Suppressor macrophage treated with lipopolysaccharide for 4 hours (primary cell): ENCODE results near the gene RAF1.
A peak's percentile ranks its signal among the peaks of the same experiment; 100 is the strongest.

Experiments used
- DNase-seq: peaks from one replicate; pipeline ENCODE4 v3.0.0-alpha.2; 2020

The RAF1 gene

DNA sequence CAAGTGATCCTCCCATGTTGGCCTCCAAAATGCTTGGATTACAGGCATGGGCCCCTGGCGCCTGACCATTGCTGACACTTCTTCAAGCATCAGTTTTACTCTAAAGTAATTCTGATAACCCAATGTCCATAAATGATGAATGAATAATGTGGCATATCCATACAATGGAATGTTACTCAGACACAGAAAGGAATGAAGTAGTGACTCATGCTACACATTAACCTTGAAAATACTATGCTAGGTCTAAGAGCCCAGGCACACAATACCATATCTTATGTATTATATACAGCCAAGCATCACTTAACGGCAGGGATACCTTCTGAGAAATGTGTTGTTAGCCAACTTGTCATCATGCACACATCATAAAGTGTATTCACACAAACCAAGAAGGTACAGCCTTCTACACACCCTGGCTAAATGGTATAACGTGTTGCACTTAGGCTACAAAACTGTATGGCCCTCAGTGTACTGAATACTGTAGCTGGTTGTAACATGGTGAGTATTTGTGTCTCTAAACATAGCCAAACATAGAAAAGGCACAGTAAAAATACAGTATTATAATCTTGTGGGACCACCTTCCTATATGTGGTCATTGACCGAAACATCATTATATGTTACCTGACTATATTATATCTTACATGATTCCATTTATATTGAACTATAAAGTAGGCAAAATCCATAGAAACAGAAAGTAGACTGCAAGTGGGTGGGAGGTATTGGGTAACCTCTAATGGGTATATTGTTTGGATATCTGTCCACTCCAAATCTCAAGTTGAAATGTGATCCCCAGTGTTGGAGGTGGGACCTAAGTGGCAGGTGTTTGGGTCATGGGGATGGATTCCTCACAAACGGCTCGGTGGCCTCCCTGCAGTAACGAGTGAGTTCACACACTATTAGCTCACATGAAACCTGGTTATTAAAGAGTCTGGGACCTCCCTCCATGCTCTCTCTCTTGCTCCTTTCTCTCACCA, 75.6 kb downstream of the RAF1 start:
- DNase-seq, result no peak

DNA sequence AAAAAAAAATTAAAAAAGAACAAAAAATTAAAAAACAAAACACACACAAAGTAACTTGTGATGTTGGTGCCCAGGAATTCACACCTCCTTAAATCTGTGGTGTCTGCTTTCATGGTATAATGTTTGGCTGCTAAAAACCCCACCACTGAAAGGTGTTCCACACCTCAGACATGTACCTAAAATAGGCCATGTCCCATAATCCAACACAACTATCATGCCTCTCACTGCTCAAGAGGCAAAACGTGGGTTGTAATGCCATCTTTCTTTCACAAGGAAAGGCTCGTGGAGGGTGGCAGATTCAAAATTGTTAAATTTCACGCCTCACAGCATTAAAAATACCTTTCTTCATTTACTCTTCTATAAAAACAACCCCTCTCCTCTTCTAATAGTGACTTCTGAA, 77.5 kb downstream of the RAF1 start:
- DNase-seq, result no peak

DNA sequence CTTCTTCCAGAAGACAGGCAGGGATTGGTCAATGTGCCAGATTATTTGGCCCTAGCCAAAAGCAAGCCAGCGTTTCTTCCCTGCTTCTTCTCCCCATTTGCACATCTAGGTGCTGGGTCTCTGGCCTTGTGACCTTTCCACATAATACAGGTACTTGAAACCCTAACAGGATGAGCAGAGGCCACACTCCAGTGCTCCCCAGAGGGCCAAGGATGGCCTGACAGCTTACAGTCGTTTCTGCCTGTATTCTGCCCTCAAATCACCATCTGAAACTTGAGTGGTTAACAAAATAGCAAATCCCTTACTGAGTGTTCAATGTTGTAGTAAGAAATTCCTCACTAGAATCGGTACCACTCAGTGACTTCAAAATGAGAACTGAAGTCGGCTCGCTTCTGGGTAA, 77.9 kb downstream of the RAF1 start:
- no peak for DNase-seq

DNA sequence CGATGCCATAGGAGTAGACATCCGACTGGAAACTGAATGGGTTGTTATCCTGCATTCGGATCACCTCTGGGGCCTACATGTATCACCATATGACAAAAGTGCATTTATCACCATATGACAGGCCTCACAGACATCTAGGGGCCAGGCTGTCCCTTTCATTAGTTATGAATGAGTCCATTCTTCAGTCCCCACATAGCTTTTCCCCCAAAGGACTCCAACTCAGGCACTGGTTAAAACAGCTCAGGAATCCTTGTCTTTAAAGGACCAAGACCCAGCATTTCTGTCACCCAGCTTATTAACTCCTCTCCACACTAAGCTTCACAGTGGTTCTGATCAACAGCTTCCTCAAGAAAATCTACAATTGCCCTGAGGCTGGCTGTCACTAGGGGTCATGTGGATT, 78.7 kb downstream of the RAF1 start:
- DNase-seq, result no peak

DNA sequence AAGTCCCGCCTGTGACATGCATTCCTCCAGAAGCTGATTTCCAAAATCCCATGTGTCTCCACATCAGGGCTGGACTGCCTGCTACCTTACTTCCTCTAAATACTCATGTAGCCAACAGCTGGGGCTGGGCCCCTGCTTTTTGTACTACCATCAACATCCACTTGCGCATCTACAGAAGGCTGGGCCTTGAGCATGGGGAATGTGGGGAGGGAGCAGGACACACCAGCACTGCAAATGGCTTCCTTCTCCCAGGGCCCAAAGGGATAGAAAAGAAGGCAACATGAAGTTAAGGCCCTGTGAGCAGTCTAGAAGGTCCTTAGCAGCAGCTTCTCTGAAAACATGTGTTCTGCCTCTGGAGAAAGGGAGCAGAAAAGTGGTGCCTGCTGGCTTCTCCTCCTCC, 79.8 kb downstream of the RAF1 start:
- no peak for DNase-seq

DNA sequence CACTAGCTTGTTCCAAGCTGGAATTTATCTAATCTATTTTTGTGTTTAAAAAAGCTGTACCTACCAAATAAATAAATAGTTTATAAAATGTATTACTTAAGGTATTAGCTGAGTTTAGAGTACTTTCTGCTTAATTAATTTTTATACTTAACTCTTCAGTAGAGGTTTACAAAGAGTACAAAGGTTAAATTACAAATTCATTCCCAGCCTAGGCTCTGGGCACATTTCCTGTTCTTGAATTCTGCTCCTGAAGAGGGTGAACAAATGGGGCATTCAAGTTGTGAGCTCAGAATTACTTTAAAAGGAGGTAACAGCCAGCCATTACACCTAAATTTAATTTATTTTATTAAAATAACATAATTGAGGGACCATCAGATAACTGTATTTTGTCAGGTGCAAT, 80.6 kb downstream of the RAF1 start:
- DNase-seq, result no peak

DNA sequence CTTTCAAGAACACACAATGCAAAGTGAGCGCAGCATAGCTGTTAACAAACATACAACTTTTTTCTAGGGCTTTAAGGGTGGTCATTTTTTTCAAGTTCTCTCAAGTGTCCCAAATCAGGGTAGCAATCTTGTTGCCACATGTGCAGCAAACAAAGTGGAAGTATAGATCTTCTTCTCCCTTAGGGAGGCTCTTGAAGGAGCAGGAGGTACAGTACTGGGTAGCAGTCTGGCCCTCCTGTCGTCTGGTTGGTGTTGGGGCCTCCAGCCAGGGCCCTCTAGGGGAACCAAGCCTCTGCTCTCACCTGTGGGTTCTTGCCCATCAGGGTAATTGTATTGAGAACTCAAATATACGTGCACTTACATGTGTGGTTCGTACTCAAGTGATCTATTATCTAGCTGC, 81.2 kb downstream of the RAF1 start:
- no peak for DNase-seq

DNA sequence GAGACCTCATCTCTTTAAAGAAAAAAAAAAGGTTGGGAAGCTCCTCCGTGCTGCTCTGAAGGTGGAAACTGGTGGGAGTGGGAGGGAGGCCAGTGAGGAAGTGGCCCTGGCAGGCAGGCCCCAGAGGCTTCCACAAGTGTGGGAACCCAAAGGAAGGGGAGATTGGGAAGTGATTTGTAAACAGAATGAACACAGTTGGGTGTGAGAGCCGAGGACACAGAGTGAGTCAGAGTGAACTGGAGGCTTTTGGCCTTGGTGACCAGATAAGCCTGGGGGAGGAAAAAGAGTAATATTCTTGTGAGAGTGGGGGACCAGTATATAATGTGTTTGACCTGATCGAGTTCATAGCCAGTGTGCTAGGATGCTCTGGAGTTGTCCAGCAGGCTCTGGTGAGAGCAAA, 84.0 kb downstream of the RAF1 start:
- DNase-seq, result peak; percentile 50

DNA sequence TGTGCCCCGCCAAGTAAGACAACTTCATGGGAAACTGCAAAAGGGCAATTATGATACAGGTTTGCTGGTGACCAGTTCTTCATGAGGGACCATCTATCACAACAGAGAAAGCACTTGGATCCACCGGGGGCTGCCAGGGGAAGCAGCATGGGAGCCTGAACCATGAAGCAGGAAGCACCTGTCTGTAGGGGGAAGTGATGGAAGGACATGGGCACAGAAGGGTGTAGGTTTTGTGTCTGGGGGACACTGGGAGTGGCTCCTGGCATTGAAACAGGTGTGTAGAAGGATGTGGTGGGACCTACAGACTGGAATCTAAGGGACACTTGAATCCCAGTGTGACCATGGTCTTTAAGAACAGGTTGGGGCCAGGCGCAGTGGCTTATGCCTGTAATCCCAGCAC, 84.5 kb downstream of the RAF1 start:
- no peak for DNase-seq

DNA sequence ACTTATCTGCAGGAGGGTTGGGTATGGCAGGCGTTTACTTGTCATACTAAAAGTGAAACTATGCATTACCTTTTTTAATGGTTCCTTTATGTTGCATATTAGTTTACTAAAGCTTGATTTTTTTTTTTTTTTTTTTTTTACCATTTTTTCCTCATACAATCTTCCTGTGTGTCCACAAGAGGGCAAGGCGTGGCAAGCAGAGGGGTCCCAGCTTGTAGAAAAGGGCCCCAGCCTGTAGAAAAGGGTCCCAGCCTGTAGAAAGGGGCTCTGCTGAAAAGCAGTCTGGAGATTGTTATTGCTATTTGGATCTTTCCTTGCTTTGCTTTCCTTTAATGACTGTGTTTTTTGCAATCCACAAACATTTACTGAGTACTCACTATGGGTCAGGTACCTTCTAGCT, 85.2 kb downstream of the RAF1 start:
- no peak for DNase-seq

DNA sequence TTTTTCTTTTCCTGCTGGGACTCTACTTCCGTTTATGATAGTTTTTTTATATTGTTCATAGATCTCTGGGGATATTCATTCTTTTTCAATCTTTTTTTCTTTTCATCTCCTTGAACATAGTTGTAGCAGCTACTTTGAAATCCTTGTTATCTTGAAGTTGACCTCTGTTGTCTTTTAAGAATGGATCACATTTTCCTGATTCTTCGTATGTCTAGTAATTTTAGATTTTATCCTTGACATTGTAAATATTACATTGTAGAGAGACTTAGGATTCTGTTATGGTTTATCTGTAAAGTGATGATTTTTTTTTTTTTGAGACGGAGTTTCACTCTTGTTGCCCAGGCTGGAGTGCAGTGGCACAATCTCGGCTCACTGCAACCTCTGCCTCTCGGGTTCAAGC, 86.5 kb downstream of the RAF1 start:
- DNase-seq, result no peak

DNA sequence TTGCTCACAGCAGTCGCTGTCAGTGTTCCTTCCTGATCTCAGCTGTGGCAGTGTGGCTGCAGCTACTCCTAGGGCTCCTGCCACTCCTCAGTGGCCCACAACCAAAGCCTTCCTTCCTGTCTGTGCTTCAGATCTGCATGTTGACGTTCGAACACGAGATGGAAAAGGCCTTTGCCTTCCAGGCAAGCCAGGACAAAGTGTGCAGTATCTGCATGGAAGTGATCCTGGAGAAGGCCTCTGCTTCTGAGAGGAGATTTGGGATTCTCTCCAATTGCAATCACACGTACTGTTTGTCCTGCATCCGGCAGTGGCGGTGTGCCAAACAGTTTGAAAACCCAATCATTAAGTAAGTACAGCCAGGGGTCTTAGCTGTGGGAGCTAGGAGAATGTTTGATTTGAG, 89.3 kb downstream of the RAF1 start:
- no peak for DNase-seq

DNA sequence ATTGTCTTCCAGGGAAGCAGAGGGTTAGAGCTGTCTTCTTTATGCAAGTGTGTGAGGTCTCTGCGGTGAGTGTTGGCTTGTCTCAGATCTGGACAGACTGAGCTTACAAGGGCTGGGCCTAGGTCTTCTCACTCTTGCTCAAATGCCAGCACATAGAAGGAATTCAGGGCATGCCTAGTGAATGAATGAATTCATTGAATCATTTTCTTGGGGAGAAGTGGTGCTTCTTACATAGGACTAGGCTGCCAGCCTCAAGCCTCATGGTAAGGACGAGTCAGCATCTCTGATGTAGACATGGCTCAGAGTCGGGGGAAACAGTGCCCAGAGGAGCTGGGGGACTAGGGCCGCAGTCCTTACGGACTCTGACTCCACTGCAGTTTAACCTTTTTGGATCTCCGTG, 89.8 kb downstream of the RAF1 start:
- no peak for DNase-seq

DNA sequence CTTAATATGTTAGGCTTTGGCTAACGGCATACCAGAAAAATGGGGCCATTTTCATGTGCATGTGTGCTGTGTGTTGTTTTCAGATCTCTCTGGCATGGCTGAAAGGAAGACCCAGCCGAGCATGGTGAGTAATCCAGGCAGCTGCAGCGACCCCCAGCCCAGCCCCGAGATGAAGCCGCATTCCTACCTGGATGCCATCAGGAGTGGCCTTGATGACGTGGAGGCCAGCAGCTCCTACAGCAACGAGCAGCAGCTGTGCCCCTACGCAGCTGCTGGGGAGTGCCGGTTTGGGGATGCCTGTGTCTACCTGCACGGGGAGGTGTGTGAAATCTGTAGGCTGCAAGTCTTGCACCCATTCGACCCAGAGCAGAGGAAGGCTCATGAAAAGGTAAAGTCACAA, 91.9 kb downstream of the RAF1 start:
- DNase-seq, result no peak

DNA sequence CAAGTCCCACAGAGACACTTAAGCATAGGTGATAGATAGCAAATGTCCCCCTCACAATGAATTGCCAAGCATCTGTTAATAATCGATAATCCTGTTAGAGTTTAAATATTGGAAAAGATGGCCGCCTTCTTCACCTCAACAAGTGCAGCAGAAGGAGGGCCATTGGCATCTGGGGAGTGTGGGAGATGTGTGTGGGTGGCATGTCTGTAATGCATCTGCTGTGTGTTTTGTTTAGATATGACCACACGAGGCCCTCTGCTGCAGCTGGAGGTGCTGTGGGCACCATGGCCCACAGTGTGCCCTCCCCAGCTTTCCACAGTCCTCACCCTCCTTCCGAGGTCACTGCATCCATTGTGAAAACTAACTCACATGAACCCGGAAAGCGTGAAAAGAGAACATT, 94.1 kb downstream of the RAF1 start:
- no peak for DNase-seq

DNA sequence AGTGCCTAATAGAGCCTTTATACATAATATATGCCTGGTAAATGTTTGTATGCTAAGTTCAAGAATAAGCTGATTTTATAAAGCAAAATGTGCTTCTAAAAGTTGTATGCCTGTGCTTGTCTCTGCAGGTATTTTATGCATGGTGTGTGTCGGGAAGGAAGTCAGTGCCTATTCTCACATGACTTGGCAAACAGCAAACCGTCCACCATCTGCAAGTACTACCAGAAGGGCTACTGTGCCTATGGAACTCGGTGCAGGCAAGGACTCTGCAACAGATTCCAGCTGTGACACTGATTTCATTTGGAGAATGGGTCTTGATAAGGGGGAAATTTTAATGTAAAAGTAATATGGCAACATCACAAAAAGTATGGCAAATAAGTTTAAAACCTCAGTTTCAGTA, 95.2 kb downstream of the RAF1 start:
- no peak for DNase-seq

DNA sequence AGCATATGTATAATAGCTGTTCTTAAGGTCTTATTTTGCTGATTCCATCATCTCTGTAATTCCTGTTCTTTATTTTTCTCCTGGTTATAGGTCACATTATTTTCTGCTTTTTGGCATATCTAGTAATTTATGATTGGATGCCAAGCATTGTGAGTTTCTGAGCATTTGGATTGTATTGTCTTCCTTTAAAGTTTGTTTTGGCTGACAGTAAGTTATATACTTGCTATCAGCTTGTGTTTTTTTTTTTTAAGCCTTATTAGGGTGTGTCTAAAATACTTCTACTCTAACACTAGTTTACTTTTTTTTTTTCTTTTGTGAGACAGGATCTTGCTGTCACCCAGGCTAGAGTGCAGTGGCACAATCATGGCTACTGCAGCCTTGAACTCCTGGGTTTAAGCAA, 96.9 kb downstream of the RAF1 start:
- no peak for DNase-seq

DNA sequence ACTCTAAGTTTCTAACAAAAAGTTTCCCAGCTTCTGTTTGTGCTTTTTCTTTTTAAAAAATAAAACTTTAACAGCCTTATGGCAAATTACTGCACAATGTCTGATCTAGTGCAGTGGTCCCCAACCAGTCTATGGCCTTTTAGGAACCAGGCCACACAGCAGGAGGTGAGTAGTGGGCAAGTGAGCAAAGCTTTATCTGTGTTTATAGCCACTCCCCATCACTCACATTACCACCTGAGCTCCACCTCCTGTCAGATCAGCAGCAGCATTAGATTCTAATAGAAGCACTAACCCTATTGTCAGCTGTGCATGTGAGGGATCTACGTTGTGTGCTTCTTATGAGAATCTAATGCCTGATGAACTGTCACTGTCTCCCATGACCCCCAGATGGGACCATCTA, 101.5 kb downstream of the RAF1 start:
- no peak for DNase-seq

DNA sequence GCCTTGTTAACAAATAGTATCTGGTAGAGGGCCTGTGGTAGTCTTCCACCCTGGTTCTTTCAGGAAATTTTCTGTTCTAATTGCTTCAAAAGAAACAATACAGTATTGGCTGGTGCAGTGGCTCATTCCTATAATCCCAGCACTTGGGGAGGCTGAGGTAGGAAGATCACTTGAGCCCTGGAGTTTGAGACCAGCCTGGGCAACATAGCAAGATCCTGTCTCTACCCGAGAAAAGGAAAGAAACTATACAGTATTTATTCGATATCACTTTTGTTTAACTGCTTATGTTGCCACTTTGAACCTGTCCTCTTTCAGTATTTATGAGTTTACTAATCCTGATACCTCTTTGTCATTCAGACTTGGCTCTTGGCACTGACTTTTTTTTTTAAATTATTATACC, 102.5 kb downstream of the RAF1 start:
- no peak for DNase-seq

DNA sequence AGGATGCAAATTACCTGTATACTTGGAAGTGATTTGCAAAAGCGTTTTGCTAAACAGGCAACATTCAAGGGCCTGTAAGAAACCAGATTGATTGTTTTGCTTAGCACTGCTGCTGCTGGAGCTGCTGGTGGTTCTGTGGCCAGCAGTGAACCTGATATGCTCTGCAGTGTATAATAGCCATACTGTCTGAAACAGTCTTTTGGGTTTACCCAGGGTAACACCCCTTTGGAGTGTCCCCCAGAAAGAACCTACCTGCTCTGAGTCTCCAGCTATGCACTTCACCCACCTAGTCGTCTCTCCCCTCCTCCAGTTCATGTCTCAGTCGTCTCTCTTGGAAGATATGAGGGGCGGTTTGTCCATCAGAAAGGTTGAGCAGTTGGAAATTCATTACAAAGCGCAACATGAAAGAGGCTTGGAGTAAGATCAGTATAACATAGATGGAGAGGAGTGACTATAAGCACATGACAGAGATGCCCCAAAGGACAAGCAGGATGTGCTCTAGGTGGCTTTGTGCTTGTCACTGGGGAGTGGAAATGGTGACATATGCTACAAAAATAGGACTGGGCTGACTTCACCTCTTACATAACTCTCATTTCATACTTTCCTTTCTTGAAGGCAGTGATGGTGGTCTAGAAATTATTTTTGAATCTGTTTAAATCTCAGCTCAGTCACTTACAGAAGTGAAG, 103.3 kb downstream of the RAF1 start:
- DNase-seq, result peak; percentile 30

DNA sequence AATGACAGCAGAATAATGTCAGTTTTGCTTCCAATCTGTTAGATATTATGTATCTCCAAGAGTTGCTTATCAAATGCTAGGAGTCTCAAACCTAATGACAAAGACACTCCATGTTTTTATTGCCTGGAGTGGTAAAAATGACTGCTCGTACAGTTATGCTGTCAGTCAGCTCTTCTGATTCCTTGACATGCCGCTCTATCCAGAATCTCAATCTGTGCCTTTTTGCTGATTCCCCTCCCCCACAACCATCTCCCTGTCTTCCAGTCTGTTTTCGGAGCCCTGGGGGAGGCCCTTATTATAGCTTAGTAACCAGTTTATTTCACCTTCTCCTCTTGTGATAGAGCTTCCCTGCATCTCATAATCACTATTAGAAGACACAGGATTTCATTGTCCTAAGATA, 104.4 kb downstream of the RAF1 start:
- no peak for DNase-seq

DNA sequence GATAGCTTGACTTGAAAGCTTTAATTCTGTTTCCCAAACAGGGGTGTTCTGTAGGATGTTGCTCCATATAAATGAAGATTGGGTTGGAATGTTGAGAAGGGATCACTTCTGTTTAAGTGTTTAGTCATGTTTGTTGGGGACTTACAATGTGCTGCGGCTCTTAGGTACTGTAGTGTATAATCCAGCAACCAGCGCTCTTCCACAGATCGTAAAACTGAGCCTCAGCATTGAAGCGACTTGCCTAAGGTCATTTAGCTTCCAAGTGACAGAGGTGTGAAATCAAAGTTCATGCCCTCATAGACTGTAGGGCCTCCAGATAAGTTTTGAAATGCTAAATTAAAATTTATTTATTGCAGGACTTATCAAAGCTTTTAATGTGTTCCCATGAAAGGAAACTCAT, 105.2 kb downstream of the RAF1 start:
- no peak for DNase-seq

DNA sequence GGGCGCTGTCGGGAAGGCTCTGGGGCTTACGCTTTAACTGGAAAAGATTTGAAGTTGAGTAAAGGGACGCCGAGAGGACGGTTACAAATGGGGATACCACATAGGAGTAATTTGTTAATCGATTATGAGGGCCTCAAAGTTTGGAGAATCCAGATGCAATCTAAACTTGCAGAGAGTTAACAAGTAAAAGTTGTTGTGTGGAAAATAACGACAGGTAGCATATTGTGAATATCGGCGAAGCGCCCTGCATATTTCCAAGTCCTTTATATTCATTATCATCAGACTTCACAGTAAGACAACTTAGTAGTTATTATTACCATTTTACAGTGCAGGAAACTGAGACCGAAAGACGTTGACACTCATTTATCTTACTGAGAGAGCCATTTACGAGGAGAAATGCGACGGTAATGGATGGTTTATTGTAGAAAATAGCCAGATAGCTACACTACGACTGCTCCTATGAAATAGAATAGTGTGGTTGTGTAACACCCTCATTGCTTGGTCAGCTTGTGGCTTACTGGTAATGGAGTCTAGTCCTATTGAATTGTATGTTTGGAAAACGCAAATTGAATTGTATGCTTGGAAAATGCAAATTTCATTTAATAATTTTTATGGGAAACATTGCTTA, 106.3 kb downstream of the RAF1 start:
- DNase-seq, result peak; percentile 35
